Activated T-cell treated with anti-CD3 and anti-CD28 coated beads for 24 hours (primary cell): ENCODE data around the gene IQGAP3.
"Not testable (repeated sequence)": the region's sequence is repeated elsewhere in the genome, so short reads cannot be mapped to it uniquely, and the experiment has no call there.

Experiments
- DNase-seq: peaks from one replicate; pipeline ENCODE4 v3.0.0-alpha.2; 2020; ENCODE audit warnings: low read depth

IQGAP3 gene, protein sequence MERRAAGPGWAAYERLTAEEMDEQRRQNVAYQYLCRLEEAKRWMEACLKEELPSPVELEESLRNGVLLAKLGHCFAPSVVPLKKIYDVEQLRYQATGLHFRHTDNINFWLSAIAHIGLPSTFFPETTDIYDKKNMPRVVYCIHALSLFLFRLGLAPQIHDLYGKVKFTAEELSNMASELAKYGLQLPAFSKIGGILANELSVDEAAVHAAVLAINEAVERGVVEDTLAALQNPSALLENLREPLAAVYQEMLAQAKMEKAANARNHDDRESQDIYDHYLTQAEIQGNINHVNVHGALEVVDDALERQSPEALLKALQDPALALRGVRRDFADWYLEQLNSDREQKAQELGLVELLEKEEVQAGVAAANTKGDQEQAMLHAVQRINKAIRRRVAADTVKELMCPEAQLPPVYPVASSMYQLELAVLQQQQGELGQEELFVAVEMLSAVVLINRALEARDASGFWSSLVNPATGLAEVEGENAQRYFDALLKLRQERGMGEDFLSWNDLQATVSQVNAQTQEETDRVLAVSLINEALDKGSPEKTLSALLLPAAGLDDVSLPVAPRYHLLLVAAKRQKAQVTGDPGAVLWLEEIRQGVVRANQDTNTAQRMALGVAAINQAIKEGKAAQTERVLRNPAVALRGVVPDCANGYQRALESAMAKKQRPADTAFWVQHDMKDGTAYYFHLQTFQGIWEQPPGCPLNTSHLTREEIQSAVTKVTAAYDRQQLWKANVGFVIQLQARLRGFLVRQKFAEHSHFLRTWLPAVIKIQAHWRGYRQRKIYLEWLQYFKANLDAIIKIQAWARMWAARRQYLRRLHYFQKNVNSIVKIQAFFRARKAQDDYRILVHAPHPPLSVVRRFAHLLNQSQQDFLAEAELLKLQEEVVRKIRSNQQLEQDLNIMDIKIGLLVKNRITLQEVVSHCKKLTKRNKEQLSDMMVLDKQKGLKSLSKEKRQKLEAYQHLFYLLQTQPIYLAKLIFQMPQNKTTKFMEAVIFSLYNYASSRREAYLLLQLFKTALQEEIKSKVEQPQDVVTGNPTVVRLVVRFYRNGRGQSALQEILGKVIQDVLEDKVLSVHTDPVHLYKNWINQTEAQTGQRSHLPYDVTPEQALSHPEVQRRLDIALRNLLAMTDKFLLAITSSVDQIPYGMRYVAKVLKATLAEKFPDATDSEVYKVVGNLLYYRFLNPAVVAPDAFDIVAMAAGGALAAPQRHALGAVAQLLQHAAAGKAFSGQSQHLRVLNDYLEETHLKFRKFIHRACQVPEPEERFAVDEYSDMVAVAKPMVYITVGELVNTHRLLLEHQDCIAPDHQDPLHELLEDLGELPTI (N-terminal part only)

DNA sequence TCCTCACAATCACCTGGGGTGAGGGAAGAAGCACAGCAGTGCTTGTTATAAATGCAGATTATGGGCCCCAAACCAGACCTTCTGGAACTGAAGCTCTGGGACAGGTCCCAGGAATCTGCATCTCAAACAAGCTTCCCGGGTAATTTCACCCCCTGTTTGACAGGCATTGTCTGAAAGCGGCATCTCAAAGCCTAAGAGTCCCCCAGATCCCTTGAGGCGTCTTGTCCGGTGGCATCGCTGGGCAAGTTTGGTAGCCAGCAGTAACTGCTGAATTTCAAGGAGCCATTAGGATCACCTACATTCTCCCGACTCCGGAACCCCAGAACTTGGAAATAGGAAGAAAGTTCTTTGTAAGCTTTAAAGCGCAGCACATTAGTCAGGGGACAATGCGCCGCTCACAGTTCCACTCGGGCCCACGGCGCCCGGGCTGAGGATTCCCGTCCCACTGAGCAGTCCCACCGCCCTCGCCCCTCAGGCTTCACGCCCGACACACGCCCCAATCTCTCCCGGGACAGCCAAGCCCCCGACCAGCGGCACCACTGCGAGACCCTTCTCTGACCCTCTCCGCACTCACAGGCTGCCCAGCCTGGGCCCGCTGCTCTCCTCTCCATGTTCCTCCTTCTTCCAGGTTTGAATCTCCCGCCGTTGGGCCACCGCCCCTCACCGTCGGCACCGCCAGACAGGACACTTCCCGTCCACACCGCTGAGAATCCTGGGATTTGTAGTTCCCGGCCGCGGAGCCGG, at the start of gene IQGAP3:
TSS of gene IQGAP3 (minus strand) at position 647 of the 744 bp plus-strand sequence. CDS start at position 611, 36 bp downstream.
- peak; percentile 61 for DNase-seq

DNA sequence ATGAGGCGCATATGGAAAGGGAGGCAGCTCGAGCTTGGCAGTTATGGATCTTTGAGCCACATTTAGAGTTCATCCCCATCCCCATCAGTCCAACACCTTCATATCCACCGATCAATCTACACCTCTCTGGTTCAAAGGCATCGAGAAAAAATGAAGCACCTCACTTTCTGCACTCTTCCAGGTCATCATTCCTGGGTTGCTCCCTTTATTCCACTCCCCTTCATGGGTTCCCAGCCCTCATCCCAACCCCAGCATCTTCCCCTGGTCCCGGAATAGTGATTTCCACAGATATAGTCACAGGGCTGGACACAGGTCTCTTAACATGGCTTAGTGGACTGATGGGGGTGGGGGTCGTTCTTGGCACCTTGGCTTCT, 47.2 kb upstream of the IQGAP3 start:
- no peak for DNase-seq

DNA sequence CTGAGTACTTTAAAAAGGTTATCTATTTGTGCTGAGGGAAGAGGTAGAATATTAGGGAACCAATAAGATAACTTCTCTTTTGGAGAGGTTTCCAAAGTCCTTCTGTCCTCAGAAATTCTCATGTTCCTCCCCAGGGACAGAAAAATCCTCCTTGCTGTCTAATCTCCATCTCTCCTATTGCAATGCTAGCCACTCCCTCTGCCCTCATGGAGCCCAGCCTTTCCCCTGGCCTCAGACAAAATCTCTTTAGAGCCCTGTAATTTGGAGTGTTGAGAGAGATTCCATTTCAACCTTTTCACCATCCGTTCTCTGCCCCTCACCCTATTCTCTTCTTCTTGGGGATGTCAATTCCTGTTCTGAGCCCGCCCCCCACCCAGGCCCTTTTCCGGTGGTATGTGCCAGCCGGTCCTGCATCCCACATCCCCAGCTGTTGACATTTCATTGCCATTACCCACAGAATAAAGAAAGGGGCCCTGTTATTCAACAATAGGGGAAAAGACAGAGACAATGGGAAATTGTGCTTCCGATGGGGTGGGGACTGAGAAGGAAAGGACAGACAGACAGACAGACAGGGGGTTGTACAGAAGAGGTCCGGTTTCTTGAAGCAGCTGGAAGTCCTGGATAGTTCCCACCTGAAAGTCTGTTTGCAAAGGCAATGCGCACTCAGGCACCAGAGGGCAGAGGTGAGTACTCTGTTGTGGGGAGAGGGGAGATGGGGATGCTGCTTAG, 46.7 kb upstream of the IQGAP3 start, which contains the start of gene HAPLN2:
TSS of gene HAPLN2 (plus strand) at position 563 of the 729 bp plus-strand sequence. CDS start 4,076 bp downstream, outside the sequence.
- DNase-seq = no peak

DNA sequence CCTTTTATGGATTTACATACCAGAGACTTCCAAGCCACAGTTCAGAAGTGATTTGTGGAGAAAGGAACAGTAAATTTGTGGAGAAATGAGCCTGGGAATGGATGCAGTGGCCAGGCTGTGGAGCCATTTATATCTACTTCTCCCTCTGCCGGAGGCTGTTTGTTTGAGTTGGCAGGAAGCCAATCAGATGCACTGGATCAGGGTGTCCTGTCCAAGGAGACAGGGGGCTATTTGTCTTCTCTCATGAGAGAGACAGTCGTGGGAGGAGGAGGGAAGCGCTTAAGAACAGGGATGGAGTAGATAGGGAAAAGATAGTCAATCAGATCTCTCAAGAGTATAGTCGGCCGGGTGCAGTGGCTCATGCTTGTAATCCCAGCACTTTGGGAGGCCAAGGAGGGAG, 44.1 kb upstream of the IQGAP3 start:
- no peak for DNase-seq

DNA sequence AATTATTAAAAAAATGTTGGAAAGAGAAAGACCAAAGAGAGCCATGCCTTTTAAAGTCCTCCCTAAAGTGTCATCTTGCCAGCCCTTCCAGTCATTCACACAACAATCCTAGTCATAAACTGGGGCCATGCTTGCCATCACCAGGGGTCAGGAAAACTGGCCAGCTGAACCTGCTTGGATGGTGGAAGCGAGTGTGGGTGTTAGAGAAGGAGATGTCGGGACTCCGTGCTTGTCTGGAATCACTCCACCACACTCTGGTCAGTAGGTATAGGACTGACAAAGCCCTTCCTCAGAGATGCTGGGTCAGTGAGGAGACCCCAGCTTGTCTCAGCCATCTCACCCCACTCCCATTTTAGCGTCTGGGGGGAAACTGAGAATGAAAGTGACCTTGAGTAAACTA, 43.6 kb upstream of the IQGAP3 start:
- DNase-seq = no peak

DNA sequence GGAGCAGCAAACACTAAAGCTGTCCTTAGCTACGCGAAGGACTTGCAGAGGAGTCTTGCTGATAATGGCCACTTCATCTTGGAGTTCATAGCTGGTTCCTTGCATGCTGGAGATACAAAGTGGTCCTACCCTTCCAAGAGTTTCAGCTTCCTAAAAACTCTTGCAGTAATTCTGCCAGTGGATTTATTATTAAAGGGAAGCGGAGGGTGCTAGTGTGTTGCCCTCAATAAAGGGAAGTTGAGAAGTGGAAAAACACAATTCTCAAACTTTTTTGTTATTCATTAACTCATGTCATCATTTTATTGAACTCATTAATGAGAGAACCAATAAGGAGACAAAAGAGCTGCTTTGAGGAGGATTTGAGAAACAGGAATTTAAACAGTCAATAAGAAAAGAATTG, 40.3 kb upstream of the IQGAP3 start:
- no peak for DNase-seq

DNA sequence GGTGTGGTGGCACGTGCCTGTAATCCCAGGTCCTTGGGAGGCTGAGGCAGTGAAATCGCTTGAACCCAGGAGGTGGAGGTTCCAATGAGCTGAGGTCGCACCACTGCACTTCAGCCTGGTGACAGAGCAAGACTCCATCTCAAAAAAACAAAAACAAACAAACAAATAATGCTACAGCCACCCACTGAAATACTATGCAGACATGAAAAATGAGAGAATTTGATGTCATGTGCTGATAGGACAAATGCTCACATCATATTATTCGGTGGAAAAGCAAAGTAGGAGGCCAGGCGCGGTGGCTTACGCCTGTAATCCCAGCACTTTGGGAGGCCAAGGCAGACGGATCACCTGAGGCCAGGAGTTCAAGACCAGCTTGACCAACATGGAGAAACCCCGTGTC, 37.7 kb upstream of the IQGAP3 start:
- DNase-seq = not testable (repeated sequence)

DNA sequence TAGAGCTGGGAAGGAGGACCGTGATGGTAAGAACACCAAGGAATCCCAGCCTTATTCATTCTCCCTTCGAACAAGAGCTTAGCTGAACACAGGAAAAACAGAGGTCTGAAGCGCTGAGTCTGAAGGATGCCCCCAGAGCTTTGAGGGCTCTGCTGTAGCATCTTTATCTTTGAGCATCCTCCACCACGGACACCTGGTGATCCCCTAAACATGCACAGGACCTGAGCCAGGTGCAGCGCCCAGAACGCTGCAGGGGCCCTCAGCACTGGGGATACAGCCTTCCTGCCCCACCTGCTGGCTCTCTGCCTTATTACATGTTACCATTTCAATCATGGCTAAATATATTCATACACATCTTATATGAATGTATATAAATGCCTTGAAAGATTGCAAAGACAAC, 36.6 kb upstream of the IQGAP3 start:
- no peak for DNase-seq

DNA sequence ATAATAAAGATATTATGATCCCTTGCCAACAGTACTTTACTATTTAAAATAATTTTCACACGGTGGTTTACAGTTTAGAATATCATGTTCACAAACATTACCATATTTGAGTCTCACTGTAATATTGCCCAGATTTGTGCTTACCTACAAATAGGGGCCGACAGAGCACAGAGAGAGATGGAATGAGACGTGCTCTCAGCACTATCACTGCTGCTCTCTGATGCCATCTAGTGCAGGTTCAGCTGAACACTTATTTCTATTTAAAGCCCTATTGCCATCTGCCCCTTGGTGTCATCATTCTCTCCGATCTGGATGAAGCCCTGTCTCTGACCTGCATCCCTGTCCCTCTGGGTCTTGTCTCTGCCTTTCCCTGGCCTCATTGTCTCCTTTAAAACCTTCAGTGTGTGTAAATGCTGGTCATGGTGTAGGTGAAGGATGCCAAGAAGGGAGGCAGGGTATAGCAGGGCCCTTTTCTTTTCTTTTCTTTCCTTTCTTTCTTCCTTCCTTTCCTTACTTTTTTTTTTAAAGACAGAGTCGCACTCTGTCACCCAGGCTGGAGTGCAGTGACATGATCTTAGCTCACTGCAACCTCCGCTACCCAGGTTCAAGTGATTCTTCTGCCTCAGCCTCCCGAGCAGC, 35.8 kb upstream of the IQGAP3 start:
- peak; percentile 55 for DNase-seq

DNA sequence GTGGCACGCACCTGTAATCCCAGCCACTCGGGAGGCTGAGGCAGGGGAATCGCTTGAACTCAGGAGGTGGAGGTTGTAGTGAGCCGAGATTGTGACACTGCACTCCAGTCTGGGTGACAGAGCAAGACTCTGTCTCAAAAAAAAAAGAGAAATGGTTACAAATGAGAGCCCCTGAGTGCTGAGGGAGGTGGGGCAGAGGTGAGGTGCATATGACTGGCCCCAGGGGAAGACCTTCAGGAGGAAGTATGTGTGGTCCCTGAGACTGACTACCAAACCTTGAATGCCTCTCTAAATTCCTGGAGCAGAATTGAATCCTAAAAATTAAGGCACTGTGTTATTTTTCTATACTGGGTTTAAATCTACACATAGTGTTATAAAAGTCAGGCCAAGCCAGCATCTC, 35.0 kb upstream of the IQGAP3 start:
- not testable (repeated sequence) for DNase-seq

DNA sequence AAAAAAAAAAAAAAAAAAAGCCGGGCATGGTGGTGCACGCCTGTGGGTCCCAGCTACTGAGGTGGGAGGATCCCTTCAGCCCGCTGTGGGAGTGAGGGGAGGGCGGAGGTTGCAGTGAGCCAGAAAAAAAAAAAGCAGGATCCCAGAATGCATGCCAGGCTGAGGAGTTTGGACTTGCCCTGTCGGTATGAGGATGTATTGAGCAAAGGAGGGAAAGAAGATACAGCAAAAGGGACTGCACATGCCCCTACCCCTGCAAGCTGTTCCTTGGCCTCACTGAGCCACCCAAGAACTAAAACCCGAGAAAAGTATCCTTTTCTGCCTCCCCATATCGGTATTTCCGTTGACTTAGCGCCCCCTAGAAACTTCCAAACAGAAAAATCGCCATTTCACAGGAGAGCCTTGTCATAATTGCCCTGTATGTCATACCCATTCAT, 30.2 kb upstream of the IQGAP3 start:
- no peak for DNase-seq

DNA sequence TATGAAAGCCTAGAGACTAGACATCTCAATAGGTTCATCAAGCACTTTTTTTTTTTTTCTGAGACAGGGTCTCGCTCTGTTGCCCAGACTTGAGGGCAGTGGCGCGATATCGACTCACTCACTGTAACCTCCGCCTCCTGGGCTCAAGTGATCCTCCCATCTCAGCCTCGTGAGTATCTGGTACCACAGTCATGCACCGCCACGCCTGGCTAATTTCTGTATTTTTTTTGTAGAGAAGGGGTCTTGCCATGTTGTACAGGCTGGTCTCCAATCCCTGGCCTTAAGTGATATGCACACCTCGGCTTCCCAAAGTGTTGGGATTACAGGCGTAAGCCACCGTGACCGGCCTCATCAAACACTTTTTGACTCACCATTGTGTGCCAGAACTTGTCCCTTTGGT, 29.5 kb upstream of the IQGAP3 start:
- no peak for DNase-seq

DNA sequence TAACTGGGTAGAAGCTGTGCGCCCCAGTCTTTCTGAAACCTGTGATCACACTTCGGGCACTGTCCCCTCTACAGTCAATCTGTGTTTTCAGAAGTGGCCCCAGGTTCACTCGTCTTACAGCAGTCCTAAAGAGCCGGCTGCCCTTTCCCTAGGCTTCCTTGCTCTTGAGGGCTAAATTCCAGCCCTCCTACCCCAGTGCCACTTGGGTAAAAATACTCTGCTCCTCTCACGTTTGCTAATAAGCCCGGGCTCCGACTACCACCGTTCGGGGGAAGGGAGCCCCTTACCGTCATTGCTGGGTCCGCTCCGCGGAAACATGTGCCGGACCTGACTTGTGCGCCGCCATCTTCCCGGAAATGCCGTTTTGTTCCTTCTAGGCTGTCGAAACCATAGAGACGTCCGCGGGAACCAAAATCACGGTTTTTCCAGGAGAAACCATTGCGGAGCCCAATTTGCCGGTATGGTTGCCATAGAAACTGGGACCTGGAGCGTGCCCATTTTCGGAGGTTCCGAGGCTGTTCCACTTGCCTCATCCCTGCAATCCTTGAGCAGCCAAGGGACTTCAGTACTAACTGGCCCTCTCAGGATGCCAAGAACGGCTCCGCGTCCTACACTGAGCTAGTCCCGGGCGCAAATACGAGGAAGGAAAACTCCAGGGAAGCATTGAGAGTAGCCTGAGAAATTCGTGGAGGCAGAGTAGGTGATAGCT, 28.9 kb upstream of the IQGAP3 start, which contains the start of gene GPATCH4:
TSS of gene GPATCH4 (minus strand) at position 358 of the 709 bp plus-strand sequence.
- peak; percentile 71 for DNase-seq

DNA sequence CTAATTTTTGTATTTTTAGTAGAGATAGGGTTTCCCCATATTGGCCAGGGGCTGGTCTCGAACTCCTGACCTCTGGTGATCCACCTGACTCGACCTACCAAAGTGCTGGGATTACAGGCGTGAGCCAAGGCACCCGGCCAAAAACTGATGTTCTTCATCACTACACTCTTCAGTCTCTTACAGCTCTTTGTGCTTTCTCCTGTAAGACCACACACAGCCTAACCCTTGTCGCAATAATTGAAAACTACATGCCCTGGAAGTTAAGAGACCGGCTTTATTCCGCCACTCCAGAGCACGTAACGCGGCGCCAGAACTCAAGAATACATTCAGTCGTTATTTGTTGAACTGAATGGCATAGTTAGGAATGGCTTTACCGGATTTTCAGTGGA, 28.4 kb upstream of the IQGAP3 start:
- no peak for DNase-seq

DNA sequence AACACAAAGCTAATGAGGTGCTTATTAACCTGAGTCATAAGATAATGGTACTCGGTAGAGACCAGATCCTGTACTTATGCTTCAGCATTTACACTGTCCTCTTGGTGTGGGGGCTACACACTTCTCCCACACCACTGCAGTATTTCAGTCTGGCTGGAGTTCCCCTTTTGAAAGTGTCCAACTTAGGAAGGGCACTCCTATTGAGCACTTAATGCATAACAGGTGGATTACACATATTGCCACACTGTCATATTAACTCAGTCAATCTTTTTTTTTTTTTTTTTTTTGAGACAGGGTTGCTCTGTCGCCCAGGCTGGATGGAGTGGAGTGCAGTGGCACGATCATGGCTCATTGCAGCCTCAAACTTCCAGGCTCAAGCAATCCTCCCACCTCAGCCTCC, 27.4 kb upstream of the IQGAP3 start:
- DNase-seq = no peak

DNA sequence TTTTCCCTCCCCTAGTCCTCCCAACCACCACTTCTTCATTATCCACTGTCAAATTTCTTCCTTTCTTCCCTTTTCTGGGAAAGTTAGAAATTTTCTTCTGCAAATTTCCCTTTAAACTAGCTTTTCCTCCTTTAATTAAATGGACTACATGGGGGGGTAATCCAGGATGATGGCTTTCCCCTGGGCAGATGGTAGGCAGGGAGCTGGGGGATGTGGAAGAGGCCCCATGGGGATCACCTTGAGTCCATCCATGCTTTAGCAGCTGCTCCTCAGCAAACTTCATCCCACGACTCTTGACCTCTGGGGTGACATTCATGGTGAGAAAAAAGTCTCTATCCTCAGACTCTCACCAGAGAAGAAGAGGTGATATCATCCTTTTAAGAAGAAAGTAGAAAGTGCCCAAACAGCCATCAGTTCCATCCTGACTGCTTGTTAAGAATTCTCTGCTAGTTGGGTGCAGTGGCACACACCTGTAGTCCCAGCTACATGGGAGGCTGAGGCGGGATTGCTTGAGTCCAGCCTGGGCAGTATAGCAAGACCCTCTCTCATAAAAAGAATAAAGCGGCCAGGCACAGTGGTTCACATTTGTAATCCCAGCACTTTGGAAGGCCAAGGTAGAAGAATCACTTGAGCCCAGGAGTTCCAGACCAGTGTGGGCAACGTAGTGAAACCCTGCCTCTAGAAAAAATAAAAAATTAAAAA, 26.5 kb upstream of the IQGAP3 start:
- DNase-seq = no peak

DNA sequence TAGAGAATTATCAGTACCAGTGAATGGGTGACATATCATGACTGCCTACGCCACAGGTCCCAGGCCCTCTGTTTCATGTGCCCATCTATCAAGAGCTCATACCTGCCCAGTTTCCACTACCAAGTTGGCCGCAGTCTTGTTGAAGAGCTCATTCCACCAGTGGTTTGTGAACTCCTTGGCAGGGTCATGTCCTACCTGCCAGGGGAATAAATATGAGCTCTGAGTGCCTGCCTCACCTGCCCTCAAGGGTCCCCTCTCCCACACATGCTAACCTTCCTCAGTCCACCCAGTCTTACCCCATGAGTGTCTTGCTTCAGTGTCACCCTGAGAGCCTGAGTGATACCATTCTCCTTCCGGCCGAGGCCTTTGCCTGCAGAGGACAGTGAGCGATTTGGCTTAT, 25.8 kb upstream of the IQGAP3 start:
- DNase-seq = no peak

DNA sequence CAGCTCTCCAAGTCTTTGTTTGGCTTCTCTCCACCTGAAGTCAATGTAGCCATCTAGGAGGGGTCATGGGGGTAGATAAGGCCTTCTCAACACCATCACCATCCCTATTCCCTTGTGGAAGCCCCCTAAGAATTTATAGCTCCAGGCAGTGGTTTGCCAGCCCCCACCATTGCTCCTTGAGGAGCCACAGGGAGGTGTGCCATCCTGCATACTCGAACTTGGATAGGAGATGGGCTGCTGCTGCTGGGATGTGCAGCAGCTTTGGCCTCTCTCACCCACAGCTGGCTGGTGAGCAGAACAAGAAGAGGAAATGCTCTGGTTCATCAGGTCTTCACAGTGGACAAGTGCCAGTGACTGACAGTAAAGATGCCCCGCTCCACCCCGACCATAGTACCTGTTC, 24.1 kb upstream of the IQGAP3 start:
- DNase-seq = no peak

DNA sequence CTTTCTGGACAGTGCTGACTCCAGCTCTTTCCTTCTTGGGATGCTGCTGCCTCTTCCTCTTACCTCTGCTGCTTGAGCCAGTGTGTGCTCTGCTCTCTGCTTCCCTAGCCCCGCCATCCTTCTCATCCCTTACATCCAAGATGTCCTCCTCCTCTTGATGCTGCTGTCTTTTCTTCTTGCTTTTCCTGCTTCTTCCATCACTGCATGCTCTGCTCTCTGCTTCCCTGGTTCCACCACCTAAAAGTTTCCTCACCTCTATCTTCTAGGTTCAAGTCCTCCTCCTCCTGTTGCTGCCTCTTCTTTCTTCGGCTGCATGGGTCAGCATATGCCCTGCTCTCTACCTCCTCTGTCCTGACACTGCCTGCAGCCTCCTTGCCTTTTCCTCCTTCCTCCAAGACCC, 22.7 kb upstream of the IQGAP3 start:
- no peak for DNase-seq
